HUES6 (cell line): ENCODE data around the gene ADCYAP1R1.
A peak's percentile ranks its signal among the peaks of the same experiment; 100 is the strongest.

Source experiments
- H3K27ac ChIP-seq: 2 replicates; pipeline ENCODE4 v1.7.0; 2013; ENCODE audit warnings: low read depth, mild to moderate bottlenecking, low read length, inconsistent platforms
- H3K27me3 ChIP-seq: 2 replicates; pipeline ENCODE4 v1.6.1; 2013; ENCODE audit warnings: low read length; ENCODE audit not compliant: control insufficient read depth, insufficient read depth
- H3K36me3 ChIP-seq: 2 replicates; pipeline ENCODE4 v1.6.1; 2013; ENCODE audit warnings: low read length; ENCODE audit not compliant: control insufficient read depth, insufficient read depth
- H3K4me1 ChIP-seq: 2 replicates; pipeline ENCODE4 v1.6.1; 2013; ENCODE audit warnings: low read length; ENCODE audit not compliant: control insufficient read depth, insufficient read depth
- H3K4me3 ChIP-seq: 2 replicates; pipeline ENCODE4 v1.5.1; 2013; ENCODE audit warnings: low read depth, low read length
- H3K9ac ChIP-seq: one replicate; pipeline ENCODE4 v1.6.1; 2013; ENCODE audit warnings: mild to moderate bottlenecking, low read length
- H3K9me3 ChIP-seq: 2 replicates; pipeline ENCODE4 v1.6.1; 2013; ENCODE audit warnings: low read depth, low read length; ENCODE audit not compliant: control insufficient read depth, insufficient read depth

The ADCYAP1R1 gene

DNA sequence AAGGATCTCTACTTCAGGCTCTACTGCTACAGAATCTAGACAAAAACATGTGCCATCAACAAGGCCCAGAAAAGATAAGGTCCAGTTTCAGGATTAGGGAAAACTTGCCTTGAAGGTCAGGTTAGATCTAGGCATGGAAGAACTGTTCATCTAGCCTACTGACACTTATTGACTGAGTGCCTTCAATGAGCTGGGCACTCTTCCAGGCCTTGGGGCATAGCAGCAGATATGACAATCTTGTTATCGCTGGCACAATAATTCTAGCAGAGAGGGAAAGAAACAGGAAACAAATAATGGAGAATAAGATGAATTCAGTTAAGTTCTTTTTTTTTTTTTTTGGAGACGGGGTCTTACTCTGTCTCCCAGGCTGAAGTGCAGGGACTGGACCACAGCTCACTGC, 71.6 kb downstream of the ADCYAP1R1 start:
- H3K9ac ChIP-seq: no peak overlapping the region
- no peak overlapping the region for H3K27ac ChIP-seq
- H3K4me3 ChIP-seq: no peak overlapping the region
- no peaks in the 10 kb centered on the region for H3K9me3 ChIP-seq
- no peaks in the 10 kb centered on the region for H3K36me3 ChIP-seq
- peaks cover 5% of the 10 kb centered on the region; the same call in 1 of the 2 replicates for H3K4me1 ChIP-seq
- no peaks in the 10 kb centered on the region for H3K27me3 ChIP-seq

DNA sequence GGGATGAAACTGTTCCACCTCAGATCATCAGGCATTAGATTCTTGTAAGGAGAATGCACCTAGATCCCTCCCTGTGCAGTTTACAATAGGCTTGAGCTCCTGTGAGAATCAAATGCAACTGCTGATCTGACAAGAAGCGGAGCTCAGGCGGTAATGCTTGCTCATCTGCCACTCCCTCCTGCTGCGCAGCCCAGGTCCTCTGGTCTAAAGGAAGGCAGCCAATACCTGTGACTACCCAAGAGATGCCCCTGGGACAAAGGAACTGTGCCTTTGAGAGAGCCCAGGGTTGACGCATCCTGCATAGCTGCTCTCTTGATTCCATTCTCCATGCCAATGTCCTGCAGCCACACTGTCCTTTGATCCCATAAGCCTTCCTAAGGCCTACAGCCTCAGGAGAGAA, 73.1 kb downstream of the ADCYAP1R1 start:
- no peaks in the 10 kb centered on the region for H3K27me3 ChIP-seq
- H3K27ac ChIP-seq: no peak overlapping the region
- H3K9me3 ChIP-seq: no peaks in the 10 kb centered on the region
- no peak overlapping the region for H3K4me3 ChIP-seq
- no peak overlapping the region for H3K9ac ChIP-seq
- peaks cover 5% of the 10 kb centered on the region; the same call in 1 of the 2 replicates for H3K4me1 ChIP-seq
- H3K36me3 ChIP-seq: no peaks in the 10 kb centered on the region

DNA sequence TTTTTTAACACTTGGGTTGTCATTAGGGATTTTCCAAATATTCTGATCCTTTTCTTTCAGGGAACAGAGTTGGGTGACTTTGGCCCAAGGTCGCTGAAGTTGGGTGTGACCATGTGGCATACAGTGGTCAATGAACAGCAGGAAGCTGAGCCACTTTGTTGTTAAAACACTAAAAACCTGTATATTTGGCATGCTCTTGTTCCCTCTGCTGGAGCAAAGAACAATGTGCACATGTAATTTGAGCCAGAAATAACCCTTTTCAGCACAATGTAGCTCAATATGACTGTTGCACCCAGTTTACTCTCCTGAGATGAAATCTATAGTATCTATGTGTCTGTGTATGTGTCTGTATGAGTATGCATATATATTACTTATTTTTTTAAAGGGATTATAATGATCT, 74.9 kb downstream of the ADCYAP1R1 start:
- Histone ChIP-seq H3K9me3 (no peaks in the 10 kb centered on the region), H3K27me3 (no peaks in the 10 kb centered on the region), H3K4me1 (peaks cover 5% of the 10 kb centered on the region; the same call in 1 of the 2 replicates), H3K27ac (no peak overlapping the region), H3K36me3 (no peaks in the 10 kb centered on the region), H3K4me3 (no peak overlapping the region), H3K9ac (no peak overlapping the region)

DNA sequence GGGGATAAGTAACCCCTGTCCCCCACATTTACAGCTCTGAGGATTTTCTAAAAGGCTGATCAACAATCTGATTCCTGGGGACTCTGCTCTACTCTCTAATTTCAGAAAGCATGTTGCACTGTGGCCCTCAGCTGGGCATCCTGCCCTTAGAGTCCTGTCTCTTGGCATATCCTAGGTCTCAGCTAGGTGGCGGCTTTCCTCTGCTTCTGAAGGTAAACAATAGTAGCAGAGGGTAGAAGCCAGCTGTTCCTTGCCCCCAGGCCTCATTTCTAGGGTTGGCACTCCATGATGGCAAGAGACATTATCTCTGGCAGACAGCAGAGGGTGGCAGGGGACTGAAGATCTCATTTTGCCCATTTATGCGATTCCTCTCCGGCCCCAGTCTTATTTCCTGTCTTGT, 77.0 kb downstream of the ADCYAP1R1 start:
- no peak overlapping the region for H3K9ac ChIP-seq
- H3K27me3 ChIP-seq: no peaks in the 10 kb centered on the region
- no peaks in the 10 kb centered on the region for H3K4me1 ChIP-seq
- H3K27ac ChIP-seq: no peak overlapping the region
- no peaks in the 10 kb centered on the region for H3K9me3 ChIP-seq
- H3K36me3 ChIP-seq: no peaks in the 10 kb centered on the region
- no peak overlapping the region for H3K4me3 ChIP-seq

DNA sequence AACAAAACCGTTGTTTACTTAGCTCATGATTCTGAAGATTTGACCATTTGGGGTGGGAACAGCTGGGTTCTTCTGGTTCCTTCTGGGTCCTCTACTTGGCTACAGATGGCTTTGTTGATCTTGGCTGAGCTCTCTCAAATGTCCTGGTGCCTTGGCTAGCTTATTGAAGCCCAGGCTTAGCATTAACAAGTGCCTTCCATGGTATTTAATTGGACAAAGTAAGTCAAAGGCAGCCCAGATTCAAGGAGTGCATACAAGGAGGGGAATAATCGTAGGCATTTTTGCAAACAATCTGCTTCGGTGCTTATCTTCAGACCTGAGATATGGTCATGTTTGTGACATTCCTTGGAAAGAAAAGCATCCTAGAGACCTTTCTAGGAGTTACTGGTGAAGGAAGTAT, 81.4 kb downstream of the ADCYAP1R1 start:
- no peaks in the 10 kb centered on the region for H3K36me3 ChIP-seq
- H3K27ac ChIP-seq: no peak overlapping the region
- no peak overlapping the region for H3K4me3 ChIP-seq
- H3K9ac ChIP-seq: no peak overlapping the region
- H3K4me1 ChIP-seq: no peaks in the 10 kb centered on the region; the same call in 1 of the 2 replicates
- H3K9me3 ChIP-seq: no peaks in the 10 kb centered on the region
- H3K27me3 ChIP-seq: no peaks in the 10 kb centered on the region

DNA sequence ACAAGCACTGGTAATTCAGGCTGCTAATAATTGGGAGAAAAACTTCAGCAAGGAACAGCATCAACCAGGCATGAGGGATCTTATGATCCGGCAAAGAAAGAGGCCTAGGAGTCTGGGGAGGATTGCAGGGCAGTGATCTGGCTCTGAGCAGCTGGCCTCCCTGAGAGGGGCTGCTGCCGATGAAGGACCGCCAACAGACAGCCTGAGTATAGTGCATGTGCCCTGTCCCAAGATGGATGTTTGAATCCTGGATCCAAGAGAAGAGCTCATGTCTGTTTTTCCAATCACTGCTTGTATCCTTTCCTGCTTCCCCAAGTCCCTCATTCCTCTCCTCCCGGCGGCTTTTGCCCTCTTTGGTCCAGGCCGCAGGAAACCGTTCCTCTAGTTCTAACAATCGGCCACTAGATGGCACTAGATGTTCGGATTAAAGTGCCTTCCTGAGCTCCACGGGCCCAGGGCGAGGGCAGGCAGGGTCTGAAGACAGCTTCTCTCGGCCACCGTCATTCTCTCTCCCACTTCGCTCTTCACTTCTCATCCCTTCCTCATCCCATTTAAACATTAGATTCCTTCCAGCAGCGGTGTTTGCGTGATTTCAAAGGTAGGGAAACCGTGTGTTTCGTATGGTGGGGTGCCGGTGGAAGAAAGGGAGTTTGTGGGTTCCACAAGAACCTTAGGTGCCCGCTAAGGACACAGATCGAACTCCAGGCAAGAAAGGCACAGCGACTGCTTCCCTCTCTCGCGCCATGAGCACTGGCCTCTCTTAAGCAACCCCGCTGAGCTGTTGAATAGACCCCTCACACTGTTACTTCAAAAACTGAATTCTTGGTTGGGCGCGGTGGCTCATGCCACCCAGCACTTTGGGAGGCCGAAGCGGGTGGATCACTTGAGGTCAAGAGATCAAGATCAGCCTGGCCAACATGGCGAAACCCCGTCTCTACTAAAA, 82.4 kb downstream of the ADCYAP1R1 start:
- H3K4me3 ChIP-seq: 0 out of 2 replicates have a peak overlapping the region, but pooled peaks have one; percentile 24
- no peaks in the 10 kb centered on the region; the same call in 1 of the 2 replicates for H3K4me1 ChIP-seq
- H3K9me3 ChIP-seq: no peaks in the 10 kb centered on the region
- no peaks in the 10 kb centered on the region for H3K27me3 ChIP-seq
- no peaks in the 10 kb centered on the region for H3K36me3 ChIP-seq
- no peak overlapping the region for H3K27ac ChIP-seq
- H3K9ac ChIP-seq: no peak overlapping the region

DNA sequence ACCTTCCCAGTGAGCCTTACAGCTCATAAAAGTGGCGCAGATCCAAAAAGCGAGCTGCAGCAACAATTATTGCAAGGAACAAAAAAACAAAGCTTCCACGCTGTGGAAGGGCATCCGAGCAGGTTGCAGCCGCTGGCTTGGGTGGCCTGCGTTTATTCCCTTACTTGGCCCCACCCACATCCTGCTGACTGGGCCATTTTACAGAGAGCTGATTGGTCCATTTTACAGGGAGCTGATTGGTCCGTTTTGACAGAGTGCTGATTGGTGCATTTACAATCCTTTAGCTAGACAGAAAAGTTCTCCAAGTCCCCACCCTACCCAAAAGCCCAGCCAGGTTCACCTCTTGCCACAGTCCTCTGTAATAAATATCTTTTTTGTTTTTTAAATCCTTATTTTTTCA, 85.1 kb downstream of the ADCYAP1R1 start:
- Histone ChIP-seq H3K9ac (no peak overlapping the region), H3K4me1 (no peaks in the 10 kb centered on the region; the same call in 1 of the 2 replicates), H3K9me3 (no peaks in the 10 kb centered on the region), H3K27me3 (no peaks in the 10 kb centered on the region), H3K4me3 (no peak overlapping the region), H3K27ac (no peak overlapping the region), H3K36me3 (no peaks in the 10 kb centered on the region)

DNA sequence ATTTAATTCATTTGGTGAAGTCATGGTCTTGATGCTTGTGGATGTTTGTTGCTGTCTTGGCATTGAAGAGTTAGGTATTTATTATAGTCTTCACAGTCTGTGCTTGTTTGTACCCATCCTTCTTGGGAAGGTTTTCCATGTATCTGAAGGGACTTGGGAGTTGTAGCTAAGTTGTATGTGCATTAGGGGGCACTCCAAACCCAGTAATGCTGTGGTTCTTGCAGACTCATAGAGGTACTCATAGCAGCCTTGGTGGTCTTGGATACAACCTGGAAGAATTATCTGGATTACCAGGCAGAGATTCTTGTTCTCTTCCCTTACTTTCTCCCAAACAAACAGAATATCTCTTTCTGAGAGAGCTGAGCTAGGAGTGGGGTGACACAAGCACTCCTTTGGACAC, 93.2 kb downstream of the ADCYAP1R1 start:
- Histone ChIP-seq H3K27ac (no peak overlapping the region), H3K36me3 (no peaks in the 10 kb centered on the region), H3K4me1 (no peaks in the 10 kb centered on the region; the same call in 1 of the 2 replicates), H3K9ac (no peak overlapping the region), H3K4me3 (no peak overlapping the region), H3K9me3 (no peaks in the 10 kb centered on the region), H3K27me3 (no peaks in the 10 kb centered on the region)

DNA sequence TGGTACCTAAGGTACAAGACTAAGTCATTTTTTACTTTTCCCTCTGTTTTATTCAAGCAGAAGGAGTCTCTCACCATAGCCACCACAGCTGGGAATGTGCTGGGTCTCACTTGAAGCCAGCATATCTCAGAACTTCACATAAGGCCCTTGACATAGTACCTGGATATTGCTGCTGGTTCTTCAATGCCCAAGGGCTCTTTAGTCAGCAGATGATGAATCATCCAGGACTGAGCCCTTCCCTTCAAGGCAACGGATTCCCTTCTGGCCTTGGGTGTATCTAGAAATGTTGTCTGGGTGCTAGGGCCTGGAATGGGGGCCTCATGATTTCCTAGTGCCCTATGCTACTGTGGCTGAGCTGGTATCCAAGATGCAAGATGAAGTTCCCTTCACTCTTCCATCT, 93.9 kb downstream of the ADCYAP1R1 start:
- H3K9me3 ChIP-seq: no peaks in the 10 kb centered on the region; the same call in 1 of the 2 replicates
- H3K9ac ChIP-seq: no peak overlapping the region
- H3K4me1 ChIP-seq: no peaks in the 10 kb centered on the region; the same call in 1 of the 2 replicates
- no peak overlapping the region for H3K27ac ChIP-seq
- H3K4me3 ChIP-seq: no peak overlapping the region
- H3K36me3 ChIP-seq: no peaks in the 10 kb centered on the region
- no peaks in the 10 kb centered on the region for H3K27me3 ChIP-seq

DNA sequence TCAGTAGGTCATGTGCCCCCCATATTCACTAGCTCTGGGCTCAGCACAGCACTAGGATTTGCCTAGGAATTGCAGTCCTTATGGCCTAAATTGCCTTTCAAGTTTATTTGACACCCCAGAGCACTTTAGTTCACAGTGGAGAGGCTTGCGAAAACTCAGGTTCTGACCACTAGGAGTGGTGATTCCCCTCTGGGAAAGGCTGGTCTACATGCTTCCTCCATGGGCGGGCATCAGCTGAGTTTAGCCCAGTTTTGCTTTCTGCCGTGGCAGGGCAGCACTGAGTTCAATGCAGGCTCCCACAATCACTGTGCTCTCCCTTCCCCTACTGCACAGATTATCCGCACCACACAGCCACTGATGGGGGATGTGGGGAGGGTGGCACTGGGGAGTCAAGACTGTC, 94.4 kb downstream of the ADCYAP1R1 start:
- Histone ChIP-seq H3K36me3 (no peaks in the 10 kb centered on the region), H3K9me3 (no peaks in the 10 kb centered on the region; the same call in 1 of the 2 replicates)

DNA sequence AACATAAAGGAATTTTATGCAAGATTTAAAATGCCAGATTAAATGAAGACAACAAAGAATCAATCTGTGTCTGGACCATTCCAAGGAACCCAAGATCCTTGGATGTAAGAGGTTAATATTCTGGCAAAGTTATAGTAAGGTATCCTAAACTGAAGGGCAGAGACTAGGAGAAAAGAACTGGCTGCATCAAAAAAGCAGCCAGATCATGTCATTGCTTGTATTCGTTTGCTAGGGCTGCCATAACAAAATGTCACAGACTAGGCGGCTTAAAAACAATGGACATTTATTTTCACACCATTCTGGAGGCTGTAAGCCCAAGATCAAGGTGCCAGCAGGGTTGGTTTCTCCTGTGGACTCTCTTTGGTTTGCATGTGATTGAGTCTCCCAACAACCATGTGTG, 99.7 kb downstream of the ADCYAP1R1 start:
- Histone ChIP-seq H3K36me3 (no peaks in the 10 kb centered on the region), H3K27ac (no peak overlapping the region), H3K9me3 (peaks cover 13% of the 10 kb centered on the region; the same call in 1 of the 2 replicates), H3K9ac (no peak overlapping the region), H3K27me3 (no peaks in the 10 kb centered on the region), H3K4me1 (no peaks in the 10 kb centered on the region), H3K4me3 (no peak overlapping the region)

More for the DNA sequence above, 94.4 kb downstream of the ADCYAP1R1 start:
- H3K9ac ChIP-seq: no peak overlapping the region
- H3K27me3 ChIP-seq: no peaks in the 10 kb centered on the region
- no peak overlapping the region for H3K4me3 ChIP-seq
- H3K27ac ChIP-seq: no peak overlapping the region
- no peaks in the 10 kb centered on the region; the same call in 1 of the 2 replicates for H3K4me1 ChIP-seq
